GM19238 (cell line): ENCODE measurements around the gene ERBB3.

Source experiments
- DNase-seq: peaks from one replicate; pipeline ENCODE4 v3.0.0; 2011; ENCODE audit warnings: low spot score; ENCODE audit not compliant: insufficient read length

ERBB3 gene

GRCh38 chr12:56130876-56131275 lies 50.9 kb downstream of the ERBB3 start:
- DNase-seq, result no peak

GRCh38 chr12:56134897-56135296 lies 54.9 kb downstream of the ERBB3 start:
- DNase-seq, result no peak

- no peak for DNase-seq
These were observed 58.0 kb downstream of the ERBB3 start for GRCh38 chr12:56137853-56138571.

- no peak for DNase-seq
These were observed 62.2 kb downstream of the ERBB3 start for GRCh38 chr12:56141946-56142784.

GRCh38 chr12:56143217-56143616 lies 63.3 kb downstream of the ERBB3 start:
- DNase-seq, result no peak

GRCh38 chr12:56143870-56144269 lies 63.9 kb downstream of the ERBB3 start:
- DNase-seq, result no peak

GRCh38 chr12:56145217-56145616 lies 65.3 kb downstream of the ERBB3 start:
- no peak for DNase-seq

- DNase-seq, result no peak
These were observed 66.8 kb downstream of the ERBB3 start for GRCh38 chr12:56146492-56147460.

GRCh38 chr12:56150563-56150962 lies 70.6 kb downstream of the ERBB3 start:
- no peak for DNase-seq

GRCh38 chr12:56151672-56152131 lies 71.7 kb downstream of the ERBB3 start:
- DNase-seq, result no peak

GRCh38 chr12:56152132-56152755 lies 72.3 kb downstream of the ERBB3 start, which contains the start of gene MYL6B:
MYL6B (plus strand) TSS chr12:56152587; CDS start chr12:56153919, 1,332 bp downstream.
- peak; percentile 90 for DNase-seq
